CD4-positive, alpha-beta T cell treated with Interferon gamma for 1 hour (primary cell): ENCODE data around the gene BCAS3.
"Not testable (repeated sequence)": the region's sequence is repeated elsewhere in the genome, so short reads cannot be mapped to it uniquely, and the experiment has no call there.

ENCODE experiments used
- DNase-seq: peaks from one replicate; pipeline ENCODE4 v3.0.0-alpha.2; 2020

Gene BCAS3

DNA sequence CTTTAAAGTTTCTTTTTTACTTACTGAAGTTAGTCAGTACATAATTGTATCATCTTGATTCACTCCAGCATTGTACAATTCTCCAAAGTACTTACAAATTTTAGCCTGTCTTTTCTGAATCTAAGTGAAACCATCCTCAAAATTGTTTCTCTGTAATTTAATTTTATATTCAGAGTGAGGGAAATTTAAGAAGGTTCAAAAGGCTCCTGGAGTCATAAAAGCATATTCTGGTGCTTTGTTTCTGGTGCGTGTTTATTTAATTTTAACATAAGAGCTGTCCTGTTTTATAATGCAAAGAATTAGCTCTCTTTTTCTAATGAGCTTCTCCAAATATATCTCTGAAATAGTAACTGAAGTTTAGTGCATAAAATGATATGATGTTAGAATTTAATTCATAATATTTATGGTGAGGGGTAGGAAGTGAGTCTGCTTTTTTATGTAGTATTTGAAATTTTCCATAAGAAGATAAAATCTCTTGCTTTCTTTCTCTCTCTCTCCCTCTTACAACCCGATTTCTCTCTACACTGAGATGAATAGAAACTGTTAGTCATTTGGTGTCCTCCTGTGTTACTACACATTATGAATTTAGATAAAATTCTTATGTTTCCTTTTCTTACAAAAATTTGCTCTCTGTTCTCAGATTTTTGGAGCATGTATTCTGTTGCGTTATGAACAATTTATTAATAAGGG is 339.8 kb downstream of the BCAS3 start:
- no peak for DNase-seq

GRCh38 chr17:61018938-61019337 is 341.3 kb downstream of the BCAS3 start:
- no peak for DNase-seq

DNA sequence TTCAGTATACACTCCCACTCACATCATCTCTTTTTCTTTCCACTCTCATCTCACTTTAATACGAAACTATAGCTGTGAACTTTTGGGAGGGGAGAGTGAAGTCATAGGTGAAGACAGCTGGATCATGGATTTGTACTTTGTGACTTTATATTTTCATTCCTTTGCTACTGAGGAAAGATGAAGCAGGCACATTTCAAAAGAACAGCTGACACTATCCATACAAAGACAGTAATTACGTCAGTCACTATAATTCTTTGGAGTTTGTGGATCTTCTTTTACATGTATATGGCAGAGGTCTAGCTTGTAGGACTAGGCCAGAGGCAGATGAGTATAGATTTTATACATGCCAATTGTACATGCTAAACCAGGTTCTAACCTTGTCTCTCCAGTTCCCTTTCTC is 346.3 kb downstream of the BCAS3 start:
- no peak for DNase-seq

GRCh38 chr17:61026818-61027217 is 349.2 kb downstream of the BCAS3 start:
- DNase-seq = no peak

DNA sequence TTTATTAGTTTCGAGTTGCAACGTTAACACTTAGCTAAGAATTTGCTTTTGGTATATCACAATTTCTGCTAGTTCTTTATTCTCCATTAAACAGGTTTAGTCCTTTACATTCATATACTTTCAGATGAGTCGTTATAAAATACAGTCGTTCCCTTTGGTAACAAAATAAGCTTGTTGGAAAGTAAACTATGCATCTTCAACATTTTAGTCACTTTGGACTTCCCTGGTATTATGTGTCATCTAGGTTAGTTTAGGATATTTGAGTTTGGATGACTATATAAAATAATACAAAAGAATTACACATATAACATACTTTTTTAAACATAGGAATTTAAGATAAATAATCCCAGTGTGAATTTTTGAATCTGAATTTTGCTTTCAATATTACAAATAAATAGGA is 351.5 kb downstream of the BCAS3 start:
- no peak for DNase-seq

- no peak for DNase-seq
These were observed 363.0 kb downstream of the BCAS3 start for GRCh38 chr17:61040666-61041065.

GRCh38 chr17:61042348-61042747 is 364.7 kb downstream of the BCAS3 start:
- DNase-seq = not testable (repeated sequence)

- no peak for DNase-seq
These were observed 369.9 kb downstream of the BCAS3 start for GRCh38 chr17:61047515-61047914.

- DNase-seq = no peak
These were observed 370.9 kb downstream of the BCAS3 start for GRCh38 chr17:61048376-61049106.

GRCh38 chr17:61053469-61053868 is 375.8 kb downstream of the BCAS3 start:
- no peak for DNase-seq

DNA sequence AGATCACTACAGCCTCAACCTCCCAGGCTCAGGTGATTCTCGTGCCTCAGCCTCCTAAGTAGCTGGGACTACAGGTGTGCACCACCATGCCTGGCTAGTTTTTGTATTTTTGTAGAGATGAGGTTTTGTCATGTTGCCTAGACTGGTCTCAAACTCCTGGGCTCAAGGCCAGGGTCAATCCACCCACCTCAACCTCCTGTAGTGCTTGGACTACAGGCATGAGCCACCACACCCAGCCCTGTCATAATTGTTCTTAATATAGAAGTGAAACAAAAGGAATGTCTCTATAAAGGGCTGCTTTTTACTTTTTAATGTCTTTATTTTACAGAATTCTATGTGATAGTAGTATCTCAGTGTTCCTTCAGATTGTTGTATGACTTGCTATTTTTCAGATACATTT is 376.8 kb downstream of the BCAS3 start:
- DNase-seq = no peak

GRCh38 chr17:61057257-61057656 is 379.6 kb downstream of the BCAS3 start:
- DNase-seq = no peak

- DNase-seq = no peak
These were observed 380.4 kb downstream of the BCAS3 start for GRCh38 chr17:61058066-61058465.

GRCh38 chr17:61063528-61063927 is 385.9 kb downstream of the BCAS3 start:
- no peak for DNase-seq

DNA sequence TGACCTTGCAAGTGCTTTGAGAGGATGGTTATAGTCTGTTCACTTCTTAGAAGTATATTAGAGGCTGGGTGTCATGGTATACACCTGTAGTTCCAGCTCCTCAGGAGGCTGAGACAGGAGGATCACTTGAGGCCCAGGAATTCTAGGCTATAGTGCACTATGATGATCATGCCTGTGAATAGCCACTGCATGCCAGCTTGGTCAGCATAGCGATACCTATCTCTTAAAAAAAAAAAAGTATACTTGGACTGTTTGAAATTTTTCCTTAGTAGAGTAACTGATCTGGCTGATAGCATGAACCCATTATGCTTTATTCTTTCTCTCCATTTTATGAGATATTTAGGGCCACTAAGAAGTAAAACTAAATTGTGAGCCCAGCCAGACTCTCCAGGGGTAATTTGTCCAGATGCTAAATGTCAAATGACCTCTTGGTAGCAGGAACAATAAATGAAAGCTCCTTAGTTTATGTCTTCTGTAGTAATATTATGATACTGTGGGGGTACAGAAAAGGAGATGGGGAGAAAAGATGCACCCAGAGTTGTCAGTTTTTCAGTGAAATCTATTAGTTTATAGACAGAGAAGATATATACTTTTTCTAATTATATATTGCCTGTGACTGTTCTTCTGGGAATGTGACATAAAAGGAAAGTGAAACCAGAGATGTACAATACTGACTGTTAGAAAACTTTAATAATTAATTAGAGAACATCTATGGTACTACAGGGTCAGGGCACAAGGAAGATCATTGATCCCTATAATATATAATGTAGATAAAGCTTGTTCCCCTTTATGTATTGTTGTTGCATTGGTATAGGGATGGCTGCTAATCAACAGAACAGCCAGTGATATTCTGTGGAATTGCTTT is 386.7 kb downstream of the BCAS3 start:
- no peak for DNase-seq

DNA sequence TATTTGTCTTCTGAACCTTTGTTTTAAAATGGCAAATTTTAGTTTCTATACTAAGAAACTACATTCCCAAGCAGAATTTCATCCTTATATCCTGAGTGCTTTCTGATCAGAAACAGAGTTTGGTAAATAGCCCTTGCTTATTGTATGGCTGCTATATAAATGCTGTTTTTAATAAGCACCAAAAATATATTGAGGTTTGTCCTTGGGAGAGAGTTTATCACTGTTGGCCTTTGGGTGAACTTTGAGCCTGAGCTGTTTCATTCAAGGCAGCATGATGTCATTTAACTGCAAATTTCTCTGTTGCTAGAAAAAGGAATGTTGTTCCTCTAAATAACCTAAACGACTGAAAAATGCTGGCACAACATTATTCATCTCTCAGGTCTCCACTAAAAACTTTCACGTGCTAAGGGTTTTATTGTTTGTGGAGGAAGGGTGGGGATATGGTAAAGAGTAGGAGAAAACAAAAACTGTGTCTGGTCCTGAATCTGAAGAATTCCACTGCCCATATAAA is 387.7 kb downstream of the BCAS3 start:
- no peak for DNase-seq

DNA sequence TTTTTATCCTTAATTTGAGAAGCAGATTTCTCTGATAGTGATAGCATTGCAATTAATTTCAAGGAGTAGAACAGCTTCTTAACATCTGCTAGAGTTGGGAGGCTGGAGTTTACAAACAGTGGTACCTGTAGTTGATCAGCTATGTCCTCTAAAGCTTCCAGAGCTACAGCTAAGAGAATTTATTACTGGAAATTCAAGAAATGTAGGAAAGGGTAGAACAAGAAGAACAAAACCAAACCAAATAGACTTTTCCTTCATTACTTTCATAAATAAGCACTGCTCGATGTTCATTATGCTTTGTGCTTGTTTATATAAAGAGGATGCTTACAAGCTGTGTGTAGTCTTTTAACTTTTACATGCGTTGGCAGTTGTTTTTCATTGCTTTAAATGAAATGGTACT is 388.4 kb downstream of the BCAS3 start:
- DNase-seq = no peak

DNA sequence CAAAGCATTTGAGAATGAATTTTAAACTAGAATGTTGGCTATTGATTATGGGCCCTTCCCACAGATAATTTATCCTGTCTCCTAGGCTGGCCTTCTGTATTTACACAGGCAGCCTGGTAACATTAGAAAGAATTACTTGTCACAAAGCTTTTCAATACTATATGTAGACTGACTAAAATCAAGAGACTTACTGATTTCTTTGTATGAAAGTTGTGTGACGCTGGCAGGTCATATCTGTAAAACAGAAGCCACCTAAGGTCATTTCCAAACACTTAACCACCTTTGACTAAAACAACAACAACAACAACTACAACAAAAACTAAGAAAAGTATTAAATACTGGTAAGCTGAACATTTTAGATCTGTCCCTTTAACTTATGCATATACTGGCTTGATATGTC is 393.0 kb downstream of the BCAS3 start:
- DNase-seq = no peak

DNA sequence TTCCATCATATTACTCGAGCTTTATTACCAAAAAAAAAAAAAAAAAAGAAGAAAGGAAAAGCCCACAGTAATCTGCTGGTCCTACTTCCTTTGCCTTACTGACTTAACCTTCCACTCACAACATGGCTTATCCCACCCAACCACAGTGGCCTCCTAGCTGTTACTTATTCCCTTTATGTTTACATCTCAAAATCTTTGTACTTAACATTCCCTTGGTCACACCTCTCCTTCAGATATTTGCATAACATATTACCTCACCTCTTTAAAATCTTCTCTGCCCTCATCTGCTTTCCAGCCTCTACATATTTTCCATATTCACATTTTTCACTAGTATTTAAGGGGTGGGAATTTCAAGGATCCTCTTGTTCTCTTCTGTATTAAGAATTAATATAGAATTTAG is 395.0 kb downstream of the BCAS3 start:
- DNase-seq = no peak

DNA sequence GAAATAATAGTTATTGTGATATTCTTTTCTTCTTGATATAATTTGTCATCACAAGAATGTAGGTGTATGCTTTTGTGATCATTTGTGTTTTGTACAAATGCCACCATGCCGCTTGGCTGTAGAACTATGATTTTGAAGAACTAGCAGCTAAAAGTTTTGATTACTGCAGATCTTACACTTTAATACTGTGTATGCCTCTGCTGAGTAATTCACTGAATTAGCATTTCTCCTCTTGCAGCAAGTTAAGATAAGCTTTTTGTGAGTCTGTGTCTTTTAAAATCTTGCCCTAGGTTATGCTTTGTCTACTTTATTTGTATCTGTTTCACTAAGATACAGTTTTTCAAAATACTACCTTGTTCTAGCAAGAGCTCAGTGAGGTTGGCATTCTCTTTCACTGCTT is 395.5 kb downstream of the BCAS3 start:
- no peak for DNase-seq

DNA sequence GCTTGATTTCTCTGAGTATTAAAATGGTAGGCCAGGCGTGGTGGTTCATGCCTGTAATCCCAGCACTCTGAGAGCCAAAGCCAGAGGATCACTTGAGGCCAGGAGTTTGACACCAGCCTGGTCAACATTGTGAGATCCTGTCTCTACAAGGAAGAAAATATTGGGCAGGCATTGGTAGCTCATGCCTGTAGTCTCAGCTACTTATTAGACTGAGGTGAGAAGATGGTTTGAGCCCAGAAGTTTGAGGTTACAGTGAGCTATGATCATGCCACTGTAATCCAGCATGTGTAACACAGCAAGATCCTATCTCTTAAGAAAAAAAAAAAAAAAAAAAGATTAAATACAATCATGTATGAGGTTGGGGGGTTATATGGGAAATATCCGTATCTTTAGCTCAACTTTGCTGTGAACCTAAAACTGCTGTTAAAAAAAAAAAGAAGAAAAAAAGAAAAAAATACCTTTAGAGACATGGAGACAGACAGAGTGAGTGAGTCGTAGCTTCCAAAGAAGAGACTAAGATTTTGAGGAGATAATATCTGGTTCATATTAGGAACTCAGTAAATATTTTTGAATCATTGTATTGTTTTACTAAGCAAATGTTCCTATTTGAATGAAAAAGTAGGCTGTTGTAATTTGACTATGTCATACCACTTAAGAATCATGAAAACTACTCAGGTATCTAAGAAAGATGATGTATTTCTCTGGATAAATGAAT is 396.3 kb downstream of the BCAS3 start:
- no peak for DNase-seq

GRCh38 chr17:61075988-61076387 is 398.3 kb downstream of the BCAS3 start:
- DNase-seq = no peak

- no peak for DNase-seq
These were observed 399.0 kb downstream of the BCAS3 start for GRCh38 chr17:61076621-61077031.
